ENCODE data around the gene ZFR.

DNA sequence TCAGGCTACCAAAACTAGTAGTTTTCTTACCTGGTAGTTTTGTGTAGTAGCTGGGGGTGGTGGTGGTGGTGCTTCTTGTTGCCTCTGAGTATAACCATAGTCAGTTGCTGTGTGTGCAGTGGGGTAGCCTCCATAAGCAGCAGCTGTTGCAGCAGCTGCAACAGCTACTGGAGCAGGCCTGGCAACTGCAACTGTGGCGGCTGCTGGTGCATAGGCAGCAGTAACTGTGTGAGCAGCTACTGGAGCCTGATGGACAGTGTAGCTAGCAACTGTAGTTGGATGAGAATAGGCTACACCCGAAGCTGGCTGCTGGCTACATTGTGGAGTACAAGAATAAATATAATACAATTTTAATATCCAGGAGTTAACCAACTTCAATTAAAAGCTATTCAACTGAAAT is 24.7 kb downstream of the ZFR start:
- TF ChIP-seq, protein P1, sequence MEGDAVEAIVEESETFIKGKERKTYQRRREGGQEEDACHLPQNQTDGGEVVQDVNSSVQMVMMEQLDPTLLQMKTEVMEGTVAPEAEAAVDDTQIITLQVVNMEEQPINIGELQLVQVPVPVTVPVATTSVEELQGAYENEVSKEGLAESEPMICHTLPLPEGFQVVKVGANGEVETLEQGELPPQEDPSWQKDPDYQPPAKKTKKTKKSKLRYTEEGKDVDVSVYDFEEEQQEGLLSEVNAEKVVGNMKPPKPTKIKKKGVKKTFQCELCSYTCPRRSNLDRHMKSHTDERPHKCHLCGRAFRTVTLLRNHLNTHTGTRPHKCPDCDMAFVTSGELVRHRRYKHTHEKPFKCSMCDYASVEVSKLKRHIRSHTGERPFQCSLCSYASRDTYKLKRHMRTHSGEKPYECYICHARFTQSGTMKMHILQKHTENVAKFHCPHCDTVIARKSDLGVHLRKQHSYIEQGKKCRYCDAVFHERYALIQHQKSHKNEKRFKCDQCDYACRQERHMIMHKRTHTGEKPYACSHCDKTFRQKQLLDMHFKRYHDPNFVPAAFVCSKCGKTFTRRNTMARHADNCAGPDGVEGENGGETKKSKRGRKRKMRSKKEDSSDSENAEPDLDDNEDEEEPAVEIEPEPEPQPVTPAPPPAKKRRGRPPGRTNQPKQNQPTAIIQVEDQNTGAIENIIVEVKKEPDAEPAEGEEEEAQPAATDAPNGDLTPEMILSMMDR (IDR thresholded peaks at IDR 0.05 in 8 of 11, conservative IDR thresholded peaks at IDR 0.05 in 3 of 11) = no peak
- TF ChIP-seq POLR2AphosphoS5 (IDR thresholded peaks at IDR 0.05) = no peak

Measured in spleen (tissue), 7 donors.